Endothelial cell of umbilical vein (primary cell): ENCODE measurements around the gene TRIM24. TPM values are rescaled to one million over a fixed set of nuclear protein-coding genes. Genes with fewer than 3 reads are reported as not detected.

Experiments used
- BruUV-seq: library from RNA; stranded (reverse); fragments of 400-500 nt; replicated peaks from 2 replicates; lab custom pipeline; 2021; lab: Mats Ljungman, UMichigan
- CTCF ChIA-PET: fragments of 300-600, 350-600 bp; sonication (Branson Sonifier 250); formaldehyde crosslinking; loops from one replicate; lab custom pipeline; 2021; ENCODE audit warnings: antibody characterized with exemption, inconsistent platforms; lab: Charles Lee
- POLR2A ChIA-PET: fragments of 300-600, 350-600 bp; sonication (Branson Sonifier 250); formaldehyde crosslinking; loops from one replicate; lab custom pipeline; 2021; ENCODE audit warnings: antibody characterized with exemption, inconsistent platforms; lab: Charles Lee
- DNase-seq: peaks from one replicate; pipeline ENCODE4 v3.0.0-alpha.2; 2011; ENCODE audit warnings: low read depth, low spot score
- FAIRE-seq: peaks from 2 replicates; lab custom pipeline; 2011; peaks lifted over from hg19 to GRCh38; lab: Jason Lieb, UNC
- H2AFZ ChIP-seq: 2 replicates; pipeline ENCODE4 v1.6.0; 2012; ENCODE audit warnings: low read depth, low read length, control low read depth, inconsistent platforms
- H3K27ac ChIP-seq: 2 replicates; pipeline ENCODE4 v1.5.1; 2011; ENCODE audit warnings: low read depth, mild to moderate bottlenecking, control low read depth, low read length, moderate library complexity; ENCODE audit not compliant: insufficient read depth
- H3K27me3 ChIP-seq, 2 experiments: 2 replicates each; pipeline versions ENCODE4 v1.6.0 to v1.6.1; 2011; ENCODE audit warnings: low read length in 2 of 2, mixed read lengths in 1 of 2; ENCODE audit not compliant: control insufficient read depth in 2 of 2, insufficient read depth in 2 of 2
- H3K36me3 ChIP-seq, 2 experiments: 2 replicates in 1 of 2; 3 replicates in 1 of 2; pipeline ENCODE4 v1.5.1; 2011; ENCODE audit warnings: low read length in 2 of 2, mild to moderate bottlenecking in 1 of 2, moderate library complexity in 1 of 2; ENCODE audit not compliant: control insufficient read depth in 2 of 2, insufficient read depth in 2 of 2; ENCODE audit errors: extremely low read depth in 1 of 2
- H3K4me1 ChIP-seq: 3 replicates; pipeline ENCODE4 v1.5.1; 2011; ENCODE audit warnings: mild to moderate bottlenecking, low read length; ENCODE audit not compliant: control insufficient read depth, insufficient read depth; ENCODE audit errors: extremely low read depth
- H3K4me2 ChIP-seq: 2 replicates; pipeline ENCODE4 v1.6.1; 2011; ENCODE audit warnings: low read length, control low read depth, mixed read lengths; ENCODE audit not compliant: insufficient read depth
- H3K4me3 ChIP-seq, 3 experiments: fragments of 200-600 bp in 1 of 3; sonication (generic), shearing (Covaris generic) in 1 of 3; replicated peaks in 1 of 3; 2 replicates each; pipeline ENCODE4 v1.5.1; 2011 to 2016; ENCODE audit warnings: control low read depth in 3 of 3, low read length in 3 of 3, mild to moderate bottlenecking in 2 of 3, inconsistent platforms in 1 of 3, low read depth in 1 of 3, moderate library complexity in 1 of 3; ENCODE audit not compliant: insufficient read depth in 1 of 3
- H3K79me2 ChIP-seq: 2 replicates; pipeline ENCODE4 v1.6.0; 2012; ENCODE audit warnings: low read length, inconsistent platforms; ENCODE audit not compliant: control insufficient read depth, insufficient read depth
- H3K9ac ChIP-seq: replicated peaks from 2 replicates; pipeline ENCODE3; 2011; ENCODE audit warnings: low read length, control low read depth; ENCODE audit not compliant: insufficient read depth; ENCODE audit errors: extremely low read depth
- H3K9me1 ChIP-seq: replicated peaks from 3 replicates; pipeline ENCODE4 v1.6.0; 2011; ENCODE audit warnings: mild to moderate bottlenecking, low read length; ENCODE audit not compliant: control insufficient read depth, insufficient read depth; ENCODE audit errors: extremely low read depth
- H3K9me3 ChIP-seq: replicated peaks from 2 replicates; pipeline ENCODE4 v1.5.1; 2012; ENCODE audit warnings: low read length, inconsistent platforms; ENCODE audit not compliant: control insufficient read depth, insufficient read depth
- H4K20me1 ChIP-seq: replicated peaks from 2 replicates; pipeline ENCODE3; 2011; ENCODE audit warnings: mild to moderate bottlenecking, low read length; ENCODE audit not compliant: control insufficient read depth, insufficient read depth; ENCODE audit errors: extremely low read depth
- CTCF ChIP-seq, 2 donors: IDR thresholded peaks; 1 replicate in 1 of 2; 2 replicates in 1 of 2; pipeline ENCODE4 v1.5.1; 2011; ENCODE audit warnings: low read length in 2 of 2, mild to moderate bottlenecking in 2 of 2, moderate library complexity in 2 of 2, control low read depth in 1 of 2, inconsistent platforms in 1 of 2, low read depth in 1 of 2; ENCODE audit not compliant: insufficient read depth in 1 of 2; ENCODE audit errors: extremely low read depth in 1 of 2
- EZH2 ChIP-seq: IDR thresholded peaks from 2 replicates; pipeline ENCODE4 v1.6.1; 2012; ENCODE audit warnings: borderline replicate concordance, low read depth, mild to moderate bottlenecking, moderate library complexity, low read length, inconsistent platforms; ENCODE audit not compliant: severe bottlenecking
- FOS ChIP-seq: IDR thresholded peaks from 2 replicates; pipeline ENCODE4 v1.6.1; 2011; ENCODE audit warnings: mild to moderate bottlenecking, low read length, moderate library complexity, borderline replicate concordance; ENCODE audit not compliant: insufficient read depth
- GATA2 ChIP-seq: IDR thresholded peaks from 2 replicates; pipeline ENCODE4 v1.7.0; 2011; ENCODE audit warnings: low read depth, mild to moderate bottlenecking, moderate library complexity, mixed read lengths, low read length; ENCODE audit not compliant: insufficient read length, insufficient read depth
- JUN ChIP-seq: IDR thresholded peaks from 2 replicates; pipeline ENCODE4 v1.6.1; 2011; ENCODE audit warnings: borderline replicate concordance, low read depth; ENCODE audit not compliant: insufficient read length, insufficient read depth
- MAX ChIP-seq: IDR thresholded peaks from 2 replicates; pipeline ENCODE4 v1.6.1; 2011; ENCODE audit not compliant: insufficient read depth, insufficient read length
- MYC ChIP-seq: IDR thresholded peaks from one replicate; pipeline ENCODE4 v1.6.1; 2011; ENCODE audit warnings: mild to moderate bottlenecking, low read depth, low read length
- POLR2A ChIP-seq: IDR thresholded peaks from 2 replicates; pipeline ENCODE4 v1.6.1; 2012; ENCODE audit warnings: low read depth, mild to moderate bottlenecking, control low read depth, low read length
- POLR2AphosphoS5 ChIP-seq: IDR thresholded peaks from 2 replicates; pipeline ENCODE4 v1.6.1; 2012; ENCODE audit warnings: low read depth, mild to moderate bottlenecking, control low read depth, low read length, moderate library complexity; ENCODE audit not compliant: insufficient read depth
- dilution Hi-C: fragments of 300-500 bp; cut with MboI; formaldehyde crosslinking; loops from one replicate; pipeline ENCODE4 v1.15.0; 2019; ENCODE audit warnings: low sequenced_read_pairs; ENCODE audit not compliant: extremely low pct_ligation_motif_present
- intact Hi-C: fragments of 100-400 bp; cut with micrococcal nuclease; formaldehyde crosslinking; loops from one replicate; pipeline ENCODE4 v1.10.0; 2022
- polyA plus RNA-seq, 4 experiments: library from polyadenylated mRNA; depleted of rRNA in 3 of 4; stranded (reverse) in 3 of 4; unstranded in 1 of 4; fragments of >200 nt; gene quantifications; 2 replicates each; pipeline versions ENCODE4 v1.2.1 to v1.2.3, GENCODE V29; 2011 to 2012; ENCODE audit warnings: missing spikeins in 1 of 4
- total RNA-seq: library from RNA; stranded (reverse); gene quantifications from 2 replicates; pipeline ENCODE4 v1.2.3, GENCODE V29; 2021

Gene TRIM24
- total and polyA plus RNA-seq, 2 donors (not counting 3 experiments of a cell fraction or from before 2014, with no cell fraction given), result 9.1 to 26.1 TPM

GRCh38 chr7:138475377-138475776 lies 15.3 kb downstream of the TRIM24 start:
- H3K36me3 ChIP-seq, result no peaks in the 10 kb centered on the region
- H4K20me1 ChIP-seq, result peaks cover 16% of the 10 kb centered on the region
- H3K9me1 ChIP-seq, result no peaks in the 10 kb centered on the region
- H3K4me1 ChIP-seq, result no peaks in the 10 kb centered on the region
- no peak overlapping the region for H2AFZ ChIP-seq
- no peak for FAIRE-seq
- TF ChIP-seq POLR2A, result no peak
- TF ChIP-seq FOS, result no peak
- TF ChIP-seq MAX, result no peak
- TF ChIP-seq POLR2AphosphoS5, result no peak
- TF ChIP-seq MYC, result no peak
- TF ChIP-seq JUN, result no peak
- TF ChIP-seq EZH2, result no peak
- TF ChIP-seq CTCF (IDR thresholded peaks at IDR 0.05; ENCODE audit: extremely low read depth in 1 of 2, insufficient read depth in 1 of 2, low read depth in 1 of 2, low read length in 2 of 2), result no peak
- no peak for TF ChIP-seq GATA2
- ChIA-PET CTCF (no interaction called here), POLR2A (no interaction called here)
- DNase-seq, result no peak
- dilution Hi-C loops, result no loop called here
- no peak overlapping the region for H3K27ac ChIP-seq
- no peaks in the 10 kb centered on the region for H3K9me3 ChIP-seq
- H3K9ac ChIP-seq, result no peak overlapping the region
- no peaks in the 10 kb centered on the region for H3K27me3 ChIP-seq
- peaks cover 79% of the 10 kb centered on the region for H3K79me2 ChIP-seq
- no peak overlapping the region for H3K4me3 ChIP-seq
- H3K4me2 ChIP-seq, result no peak overlapping the region
- intact Hi-C loops, result no loop called here
- no TSS peak for BruUV-seq
